GM23338 (cell line): ENCODE results near the gene RPL31.

Experiments used
- CTCF ChIP-seq, 2 experiments: fragments of 200-600 bp in 1 of 2; sonication (generic) in 1 of 2; conservative IDR thresholded peaks; 2 replicates each; pipeline versions ENCODE4 v1.5.1 to v1.6.1; 2016 to 2017; ENCODE audit warnings: antibody characterized with exemption in 2 of 2, low read depth in 2 of 2, mild to moderate bottlenecking in 2 of 2, moderate library complexity in 1 of 2
- ETS1 ChIP-seq: IDR thresholded peaks from 2 replicates; pipeline ENCODE4 v1.6.1; 2016; ENCODE audit warnings: antibody characterized with exemption
- EZH2phosphoT487 ChIP-seq: fragments of 200-600 bp; sonication (generic); IDR thresholded peaks from one replicate; pipeline ENCODE4 v1.8.1; 2018; ENCODE audit warnings: antibody characterized with exemption; ENCODE audit not compliant: unreplicated experiment
- POLR2AphosphoS5 ChIP-seq: IDR thresholded peaks from 2 replicates; pipeline ENCODE4 v1.6.1; 2016; ENCODE audit warnings: antibody characterized with exemption, low read depth
- STAT1 ChIP-seq: IDR thresholded peaks from one replicate; pipeline ENCODE4 v1.6.1; 2016; ENCODE audit warnings: antibody characterized with exemption; ENCODE audit not compliant: unreplicated experiment

- TF ChIP-seq ETS1, result no peak
- no peak for TF ChIP-seq EZH2phosphoT487
- no peak for TF ChIP-seq STAT1
- TF ChIP-seq CTCF (conservative IDR thresholded peaks at IDR 0.05; ENCODE audit: low read depth in 2 of 2), result no peak
- no peak for TF ChIP-seq POLR2AphosphoS5
These were observed 42.7 kb upstream of the RPL31 start for GRCh38 chr2:100959225-100959880.
